ENCODE results near the gene ETFA. TPM values are rescaled to one million over a fixed set of nuclear protein-coding genes. Genes with fewer than 3 reads are reported as not detected.

The ETFA gene
- total and polyA plus RNA-seq, 2 of the 8 experiments (the other 6 are each of a cell fraction or from before 2014, with no cell fraction given): 60.9 to 90.0 TPM

DNA sequence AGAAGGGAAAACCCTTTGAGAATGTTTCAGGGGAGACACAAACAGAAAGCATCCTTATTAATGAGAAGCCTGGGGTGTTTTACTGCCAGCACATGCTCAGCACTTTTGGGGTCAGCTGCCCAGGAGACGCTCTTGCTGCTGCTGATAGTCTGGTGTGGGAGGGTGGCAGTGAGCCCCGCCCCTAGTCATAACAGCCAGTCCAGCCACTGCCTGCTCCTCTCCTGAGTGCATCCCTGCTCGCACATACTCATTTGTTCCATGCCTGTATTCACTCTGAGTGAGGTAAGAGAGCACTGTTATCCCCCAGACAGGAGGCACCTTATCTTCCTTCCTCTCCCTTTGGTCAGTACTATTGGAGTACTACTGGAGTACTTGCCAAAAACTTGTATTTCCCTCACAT is 101.3 kb downstream of the ETFA start:
- Histone ChIP-seq H3K27me3 (replicated peaks in 1 of 4; ENCODE audit: control insufficient read depth in 3 of 4, extremely low read depth in 1 of 4, insufficient read depth in 3 of 4, low read length in 3 of 4) (no peaks in the 10 kb centered on the region), H2BK15ac (ENCODE audit: low read length) (no peak overlapping the region), H3K23me2 (ENCODE audit: low read depth, low read length) (no peaks in the 10 kb centered on the region), H2BK5ac (ENCODE audit: low read depth, low read length) (no peak overlapping the region), H4K5ac (ENCODE audit: insufficient read length, low read depth, low read length) (no peak overlapping the region), H3K14ac (ENCODE audit: insufficient read length) (no peak overlapping the region), H4K8ac (ENCODE audit: extremely low read depth, insufficient read depth, low read length) (no peak overlapping the region), H3K18ac (ENCODE audit: extremely low read depth, low read length) (no peak overlapping the region), H3K4me3 (ENCODE audit: extremely low read depth in 1 of 4, insufficient read depth in 2 of 4, low read depth in 3 of 4, low read length in 4 of 4) (no peak overlapping the region), H3K79me2 (ENCODE audit: control insufficient read depth in 1 of 2, insufficient read depth in 2 of 2, low read length in 2 of 2) (no peaks in the 10 kb centered on the region), H4K91ac (replicated peaks; ENCODE audit: insufficient read length, low read length) (no peak overlapping the region), H2AFZ (ENCODE audit: low read length) (no peak overlapping the region), H3K56ac (replicated peaks; ENCODE audit: insufficient read length, low read depth, low read length) (no peak overlapping the region), H3K27ac (ENCODE audit: low read depth, low read length) (no peak overlapping the region), H2BK120ac (replicated peaks; ENCODE audit: low read depth, low read length) (no peak overlapping the region), H2AK5ac (ENCODE audit: low read depth, low read length) (no peak overlapping the region), H3K9ac (replicated peaks in 1 of 4; ENCODE audit: extremely low read depth in 1 of 4, low read depth in 3 of 4, low read length in 3 of 4) (no peak overlapping the region), H2BK20ac (ENCODE audit: low read length) (no peak overlapping the region), H2BK12ac (ENCODE audit: low read depth, low read length) (no peak overlapping the region), H3K4ac (replicated peaks; ENCODE audit: insufficient read length, low read depth, low read length) (no peak overlapping the region), H4K20me1 (replicated peaks in 1 of 2; ENCODE audit: control insufficient read depth in 1 of 2, insufficient read depth in 2 of 2, low read length in 2 of 2) (peaks cover 3% of the 10 kb centered on the region in 2 experiments), H3K79me1 (ENCODE audit: low read depth, low read length) (no peaks in the 10 kb centered on the region), H3K36me3 (ENCODE audit: control insufficient read depth in 2 of 4, insufficient read depth in 4 of 4, low read length in 3 of 4) (peaks cover 0 to 4% (median 0%) of the 10 kb centered on the region in 4 experiments; a peak in 2 of 8 replicates), H3K4me2 (ENCODE audit: insufficient read depth in 1 of 2, low read depth in 2 of 2, low read length in 2 of 2) (no peak overlapping the region), H3K23ac (ENCODE audit: insufficient read length) (no peak overlapping the region), H3K9me3 (ENCODE audit: insufficient read depth in 2 of 2, low read depth in 1 of 2, low read length in 1 of 2) (no peaks in the 10 kb centered on the region), H3K4me1 (replicated peaks in 1 of 4; ENCODE audit: control insufficient read depth in 3 of 4, insufficient read depth in 4 of 4, low read length in 3 of 4) (no peaks in the 10 kb centered on the region)
- CTCF ChIA-PET (ENCODE audit: partially characterized antibody): interaction anchor here (1.2 kb wide), 1 partner anchor 26 kb away, joined by 3 read pairs; no protein-coding TSS in a partner anchor
- TF ChIP-seq PHF8 (conservative IDR thresholded peaks at IDR 0.05; ENCODE audit: low read depth, low read length) (no peak), CBX8 (IDR thresholded peaks at IDR 0.05; ENCODE audit: borderline replicate concordance, low read depth, low read length) (no peak), SIN3A (conservative IDR thresholded peaks at IDR 0.05 in 1 of 2, IDR thresholded peaks at IDR 0.05 in 1 of 2; ENCODE audit: low read depth in 1 of 2, low read length in 2 of 2) (no peak), JUND (IDR thresholded peaks at IDR 0.05; ENCODE audit: low read length) (no peak), BCL11A (IDR thresholded peaks at IDR 0.05; ENCODE audit: low read depth in 2 of 2, low read length in 2 of 2) (no peak), MAFK (IDR thresholded peaks at IDR 0.05; ENCODE audit: low read depth, low read length) (no peak)
- TF ChIP-seq, protein P1, sequence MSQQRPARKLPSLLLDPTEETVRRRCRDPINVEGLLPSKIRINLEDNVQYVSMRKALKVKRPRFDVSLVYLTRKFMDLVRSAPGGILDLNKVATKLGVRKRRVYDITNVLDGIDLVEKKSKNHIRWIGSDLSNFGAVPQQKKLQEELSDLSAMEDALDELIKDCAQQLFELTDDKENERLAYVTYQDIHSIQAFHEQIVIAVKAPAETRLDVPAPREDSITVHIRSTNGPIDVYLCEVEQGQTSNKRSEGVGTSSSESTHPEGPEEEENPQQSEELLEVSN (IDR thresholded peaks at IDR 0.05): no peak
- DNase-seq (ENCODE audit: low read depth in 1 of 2, low spot score in 2 of 2): no peak
- FAIRE-seq: no peak
- POLR2A ChIA-PET (ENCODE audit: partially characterized antibody): no interaction called here
- 87% methylated on average over 3 of the region's 3 CpGs; no CpG with 5 or more reads in 1 of the 2 experiments for WGBS, 2 experiments (ENCODE audit: extremely low coverage in 1 of 2, insufficient coverage in 1 of 2, insufficient read length in 1 of 2, insufficient replicate concordance in 2 of 2, low coverage in 1 of 2, low lambda C conversion rate in 2 of 2, missing lambda C conversion rate in 1 of 2)

All from H1 (cell line).